Upper lobe of right lung (tissue), 1 donor: ENCODE measurements around the gene SPATA45. TPM values are rescaled to one million over a fixed set of nuclear protein-coding genes. Genes with fewer than 3 reads are reported as not detected.
"Not testable (repeated sequence)": the region's sequence is repeated elsewhere in the genome, so short reads cannot be mapped to it uniquely, and the experiment has no call there.

Experiments used
- ATAC-seq: fragments of 200-7000 bp; cut with Tn5 transposase; one replicate; pipeline ENCODE4 v1.9.1; 2020; ENCODE audit warnings: mild to moderate bottlenecking, moderate library complexity
- DNase-seq: peaks from one replicate; pipeline ENCODE4 v3.0.0-alpha.2; 2020
- H3K27ac ChIP-seq: fragments of 200-600 bp; one replicate; pipeline ENCODE4 v1.8.0; 2022
- H3K27me3 ChIP-seq: fragments of 200-600 bp; one replicate; pipeline ENCODE4 v1.8.0; 2022; ENCODE audit warnings: mild to moderate bottlenecking
- H3K36me3 ChIP-seq: fragments of 200-600 bp; one replicate; pipeline ENCODE4 v1.8.0; 2022
- H3K4me1 ChIP-seq: fragments of 200-600 bp; one replicate; pipeline ENCODE4 v1.8.0; 2022
- H3K4me3 ChIP-seq: fragments of 200-600 bp; one replicate; pipeline ENCODE4 v1.8.0; 2022; ENCODE audit warnings: mild to moderate bottlenecking
- H3K9me3 ChIP-seq: fragments of 200-600 bp; one replicate; pipeline ENCODE4 v1.8.0; 2022
- intact Hi-C: fragments of 100-400 bp; cut with DNase I; formaldehyde crosslinking; loops from one replicate; pipeline ENCODE4 v1.11.0; 2022
- total RNA-seq: library from RNA; stranded (reverse); fragmentation: NEBNext Ultra II Directional; extraction: Animal tissue kit (Norgen Biotek cat#: 25700); gene quantifications from one replicate; pipeline ENCODE4 v1.2.1, GENCODE V29; 2021
- TF ChIP-seq, protein P1 (sequence below): fragments of 200-600 bp; IDR thresholded peaks from one replicate; pipeline ENCODE4 v1.8.0; 2022; ENCODE audit warnings: antibody characterized with exemption
- donor health status: DM: no; HTN: yes; CAD: no; lungs with severe emphysema.

Gene SPATA45
- total RNA-seq, 1 donor from 2014 or later = not detected

DNA sequence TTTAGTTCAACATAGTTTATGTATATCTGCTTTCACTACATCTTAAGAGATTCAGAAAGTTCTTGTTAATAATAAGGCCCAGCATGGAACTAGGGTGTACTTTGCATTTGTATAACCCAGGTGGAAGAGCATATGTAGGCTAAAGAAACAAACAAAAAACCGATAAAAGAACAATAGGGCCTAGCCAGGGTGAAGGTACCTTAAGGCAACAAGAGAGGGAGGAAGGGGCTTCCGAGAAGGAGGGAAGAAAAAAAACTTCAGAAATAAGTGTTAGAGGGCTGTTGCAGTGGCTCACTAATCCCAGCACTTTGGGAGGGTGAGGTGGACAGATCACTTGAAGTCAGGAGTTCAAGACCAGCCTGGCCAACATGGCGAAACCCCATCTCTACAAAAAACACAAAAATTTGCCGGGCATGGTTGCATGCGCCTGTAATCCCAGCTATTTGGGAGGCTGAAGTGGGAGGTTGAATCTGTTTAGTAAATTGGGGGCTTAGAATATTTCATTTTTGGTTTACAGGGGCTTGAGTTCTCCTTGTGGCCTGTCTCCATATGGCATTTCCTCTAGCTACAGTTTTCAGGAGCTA lies 4.7 kb upstream of the SPATA45 start:
- TF ChIP-seq, protein P1, sequence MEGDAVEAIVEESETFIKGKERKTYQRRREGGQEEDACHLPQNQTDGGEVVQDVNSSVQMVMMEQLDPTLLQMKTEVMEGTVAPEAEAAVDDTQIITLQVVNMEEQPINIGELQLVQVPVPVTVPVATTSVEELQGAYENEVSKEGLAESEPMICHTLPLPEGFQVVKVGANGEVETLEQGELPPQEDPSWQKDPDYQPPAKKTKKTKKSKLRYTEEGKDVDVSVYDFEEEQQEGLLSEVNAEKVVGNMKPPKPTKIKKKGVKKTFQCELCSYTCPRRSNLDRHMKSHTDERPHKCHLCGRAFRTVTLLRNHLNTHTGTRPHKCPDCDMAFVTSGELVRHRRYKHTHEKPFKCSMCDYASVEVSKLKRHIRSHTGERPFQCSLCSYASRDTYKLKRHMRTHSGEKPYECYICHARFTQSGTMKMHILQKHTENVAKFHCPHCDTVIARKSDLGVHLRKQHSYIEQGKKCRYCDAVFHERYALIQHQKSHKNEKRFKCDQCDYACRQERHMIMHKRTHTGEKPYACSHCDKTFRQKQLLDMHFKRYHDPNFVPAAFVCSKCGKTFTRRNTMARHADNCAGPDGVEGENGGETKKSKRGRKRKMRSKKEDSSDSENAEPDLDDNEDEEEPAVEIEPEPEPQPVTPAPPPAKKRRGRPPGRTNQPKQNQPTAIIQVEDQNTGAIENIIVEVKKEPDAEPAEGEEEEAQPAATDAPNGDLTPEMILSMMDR = no peak
- Histone ChIP-seq H3K27me3 (no peaks in the 10 kb centered on the region), H3K27ac (no peak overlapping the region), H3K9me3 (no peaks in the 10 kb centered on the region), H3K4me3 (no peak overlapping the region), H3K4me1 (peaks cover 3% of the 10 kb centered on the region), H3K36me3 (no peaks in the 10 kb centered on the region)
- DNase-seq (no peak), ATAC-seq (no peak)
- intact Hi-C loops = no loop called here

DNA sequence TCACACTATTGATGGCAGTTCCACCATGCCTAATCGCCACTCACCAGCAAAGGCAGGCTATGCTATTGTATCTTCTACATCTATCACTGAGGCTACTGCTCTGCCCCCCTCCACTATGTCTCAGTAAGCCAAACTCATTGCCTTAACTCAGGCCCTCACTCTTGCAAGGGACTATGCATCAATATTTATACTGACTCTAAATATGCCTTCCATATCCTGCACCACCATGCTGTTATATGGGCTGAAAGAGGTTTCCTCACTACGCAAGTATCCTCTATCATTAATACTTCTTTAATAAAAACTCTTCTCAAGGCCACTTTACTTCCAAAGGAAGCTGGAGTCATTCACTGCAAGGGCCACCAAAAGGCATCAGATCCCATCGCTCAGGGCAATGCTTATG lies 2.9 kb downstream of the SPATA45 start:
- DNase-seq, H3K9me3 ChIP-seq, H3K4me1 ChIP-seq, H3K36me3 ChIP-seq, H3K27ac ChIP-seq, ATAC-seq, H3K4me3 ChIP-seq, H3K27me3 ChIP-seq, intact Hi-C loops: not testable (repeated sequence)

DNA sequence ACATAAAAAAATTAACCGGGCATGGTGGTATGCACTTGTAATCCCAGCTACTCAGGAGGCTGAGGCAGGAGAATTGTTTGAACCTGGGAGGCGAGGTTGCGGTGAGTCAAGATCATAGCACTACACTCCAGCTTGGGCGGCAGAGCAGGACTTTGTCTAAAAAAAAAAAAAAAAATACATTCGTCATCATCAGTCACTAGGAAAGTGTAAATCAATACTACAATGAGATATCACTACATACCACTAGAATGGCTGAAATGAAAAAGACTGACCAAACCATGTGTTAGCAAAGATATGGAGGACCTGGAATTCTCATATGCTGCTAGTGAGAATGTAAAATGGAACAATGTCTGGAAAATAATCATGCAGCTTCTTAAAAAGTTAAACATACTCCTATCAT lies 9.3 kb downstream of the SPATA45 start:
- no peak overlapping the region for H3K27ac ChIP-seq
- H3K36me3 ChIP-seq = no peaks in the 10 kb centered on the region
- intact Hi-C loops = no loop called here
- ATAC-seq (no peak), DNase-seq (no peak)
- no peaks in the 10 kb centered on the region for H3K4me1 ChIP-seq
- TF ChIP-seq, protein P1 = no peak
- no peak overlapping the region for H3K4me3 ChIP-seq
- H3K27me3 ChIP-seq = no peaks in the 10 kb centered on the region
- no peaks in the 10 kb centered on the region for H3K9me3 ChIP-seq

DNA sequence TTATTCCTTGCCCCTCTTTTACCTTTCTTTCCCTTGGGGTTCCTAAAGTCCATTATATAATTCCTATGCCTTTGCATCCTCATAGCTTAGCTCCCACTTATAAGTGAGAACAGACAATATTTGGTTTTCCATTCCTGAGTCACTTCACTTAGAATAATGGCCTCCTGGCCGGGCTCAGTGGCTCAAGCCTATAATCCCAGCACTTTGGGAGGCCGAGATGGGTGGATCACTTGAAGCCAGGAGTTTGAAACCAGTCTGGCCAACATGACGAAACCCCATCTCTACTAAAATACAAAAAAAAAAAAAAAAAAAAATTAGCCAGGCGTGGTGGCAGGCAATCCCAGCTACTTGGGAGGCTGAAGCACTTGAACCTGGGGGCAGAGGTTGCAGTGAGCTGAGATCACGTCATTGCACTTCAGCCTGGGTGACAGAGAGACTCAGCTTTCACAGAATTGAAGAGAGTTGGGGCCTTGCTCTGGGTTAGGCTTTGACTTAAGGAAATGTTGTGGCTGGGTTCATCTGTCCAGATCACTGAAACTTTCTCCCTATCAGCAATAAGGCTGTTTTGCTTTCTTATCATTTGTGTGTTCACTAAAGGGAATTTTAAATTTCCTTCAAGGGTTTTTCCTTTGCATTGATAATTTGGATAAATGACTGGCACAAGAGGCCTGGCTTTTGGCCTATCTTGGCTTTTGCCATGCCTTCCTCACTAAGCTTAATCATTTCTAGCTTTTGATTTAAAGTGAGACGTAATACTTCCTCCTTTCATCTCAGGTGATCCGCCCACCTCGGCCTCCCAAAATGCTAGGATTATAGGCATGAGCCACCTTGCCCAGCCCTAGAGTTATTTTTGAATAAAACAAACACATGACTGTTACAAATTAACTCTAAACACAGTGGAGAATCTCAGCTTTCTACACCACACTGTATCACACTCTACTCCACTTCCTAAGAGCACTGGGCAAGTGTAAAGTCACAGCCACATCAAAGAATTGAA lies 13.9 kb downstream of the SPATA45 start:
- H3K4me1 ChIP-seq, H3K9me3 ChIP-seq, H3K4me3 ChIP-seq, intact Hi-C loops, H3K27me3 ChIP-seq, H3K36me3 ChIP-seq: not testable (repeated sequence)
- DNase-seq = peak; percentile 80
- peak overlapping the region; percentile 11 for H3K27ac ChIP-seq
- ATAC-seq = peak; percentile 88

DNA sequence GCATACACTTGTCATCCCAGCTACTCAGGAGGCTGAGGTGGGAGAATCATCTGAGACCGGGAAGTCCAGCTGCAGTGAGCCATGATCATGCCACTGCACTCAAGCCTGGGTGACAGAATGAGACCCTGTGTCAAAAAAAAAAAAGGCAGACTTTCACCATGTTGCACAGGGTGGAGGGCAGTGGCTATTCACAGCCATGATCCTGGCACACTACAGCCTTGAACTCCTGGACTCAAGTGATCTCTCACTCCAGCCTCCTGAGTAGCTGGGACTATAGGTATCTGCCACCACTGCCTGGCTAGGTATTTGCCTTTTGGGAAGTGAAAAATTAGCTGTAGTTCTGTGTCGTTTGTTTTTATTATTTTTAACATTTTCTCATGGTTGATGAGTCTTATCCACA lies 19.1 kb downstream of the SPATA45 start:
- Histone ChIP-seq H3K27me3 (no peaks in the 10 kb centered on the region), H3K4me1 (no peaks in the 10 kb centered on the region), H3K9me3 (peaks cover 9% of the 10 kb centered on the region), H3K4me3 (no peak overlapping the region), H3K27ac (no peak overlapping the region), H3K36me3 (no peaks in the 10 kb centered on the region)
- TF ChIP-seq, protein P1 = no peak
- ATAC-seq = no peak
- intact Hi-C loops = no loop called here
- no peak for DNase-seq

DNA sequence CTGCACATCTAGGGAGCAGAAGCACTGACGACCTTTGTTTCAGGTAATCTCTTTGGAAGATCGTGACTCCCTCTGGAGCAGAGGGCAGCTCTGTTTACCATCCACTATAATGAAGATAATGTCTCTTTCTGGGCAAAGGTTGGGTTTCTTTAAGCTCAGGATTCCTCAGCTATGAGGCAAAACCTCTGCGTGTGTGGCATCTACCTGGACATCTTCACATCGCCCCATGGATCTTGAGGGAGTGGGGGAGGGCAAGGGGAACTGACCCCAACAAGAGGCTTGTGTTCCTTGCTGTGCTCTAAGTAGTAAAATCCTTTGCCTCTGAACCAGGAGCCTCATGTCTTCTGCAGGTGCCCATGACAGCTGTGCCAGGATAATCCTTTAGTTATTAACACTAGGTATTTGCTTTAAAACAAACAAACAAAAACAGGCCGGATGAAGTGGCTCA lies 19.6 kb downstream of the SPATA45 start:
- TF ChIP-seq, protein P1 = no peak
- H3K4me3 ChIP-seq = no peak overlapping the region
- H3K27ac ChIP-seq = no peak overlapping the region
- no peak for DNase-seq
- ATAC-seq = no peak
- H3K27me3 ChIP-seq = no peaks in the 10 kb centered on the region
- intact Hi-C loops = no loop called here
- no peaks in the 10 kb centered on the region for H3K36me3 ChIP-seq
- H3K4me1 ChIP-seq = no peaks in the 10 kb centered on the region
- peaks cover 9% of the 10 kb centered on the region for H3K9me3 ChIP-seq
